Measurements from ENCODE around the gene DNM2. TPM values are rescaled to one million over a fixed set of nuclear protein-coding genes. Genes with fewer than 3 reads are reported as not detected.
A peak's percentile ranks its signal among the peaks of the same experiment; 100 is the strongest.
"Not testable (repeated sequence)": the region's sequence is repeated elsewhere in the genome, so short reads cannot be mapped to it uniquely, and the experiment has no call there.

The DNM2 gene
- 174 TPM for total RNA-seq

GRCh38 chr19:10717356-10718204 is at the start of gene DNM2:
DNM2 (plus strand) TSS chr19:10718079; CDS start chr19:10718243, 164 bp downstream.
- peak; percentile 89 to 100 (median 99) for DNase-seq (ENCODE audit: low read depth in 2 of 3, low spot score in 2 of 3)

GRCh38 chr19:10669246-10669645 is 48.6 kb upstream of the DNM2 start:
- DNase-seq (ENCODE audit: low read depth in 2 of 3, low spot score in 2 of 3), result no peak

GRCh38 chr19:10670182-10670581 is 47.7 kb upstream of the DNM2 start:
- no peak for DNase-seq (ENCODE audit: low read depth in 2 of 3, low spot score in 2 of 3)

- no peak for DNase-seq (ENCODE audit: low read depth in 2 of 3, low spot score in 2 of 3)
Measured at GRCh38 chr19:10670876-10671804, 46.7 kb upstream of the DNM2 start.

- DNase-seq (ENCODE audit: low read depth in 2 of 3, low spot score in 2 of 3), result not testable (repeated sequence)
Measured at GRCh38 chr19:10671922-10672321, 46.0 kb upstream of the DNM2 start.

- not testable (repeated sequence) for DNase-seq (ENCODE audit: low read depth in 2 of 3, low spot score in 2 of 3)
Measured at GRCh38 chr19:10675214-10675613, 42.7 kb upstream of the DNM2 start.

- DNase-seq (ENCODE audit: low read depth in 2 of 3, low spot score in 2 of 3), result no peak
Measured at GRCh38 chr19:10677751-10678150, 40.1 kb upstream of the DNM2 start.

- DNase-seq (ENCODE audit: low read depth in 2 of 3, low spot score in 2 of 3), result no peak
Measured at GRCh38 chr19:10678813-10679212, 39.1 kb upstream of the DNM2 start.

- DNase-seq (ENCODE audit: low read depth in 2 of 3, low spot score in 2 of 3), result no peak
Measured at GRCh38 chr19:10679743-10680142, 38.1 kb upstream of the DNM2 start.

- DNase-seq (ENCODE audit: low read depth in 2 of 3, low spot score in 2 of 3), result no peak
Measured at GRCh38 chr19:10680545-10681135, 37.2 kb upstream of the DNM2 start.

- DNase-seq (ENCODE audit: low read depth in 2 of 3, low spot score in 2 of 3), result no peak
Measured at GRCh38 chr19:10681658-10682057, 36.2 kb upstream of the DNM2 start.

GRCh38 chr19:10682397-10683063 is 35.3 kb upstream of the DNM2 start:
- no peak for DNase-seq (ENCODE audit: low read depth in 2 of 3, low spot score in 2 of 3)

GRCh38 chr19:10683064-10683426 is 34.8 kb upstream of the DNM2 start:
- DNase-seq (ENCODE audit: low read depth in 2 of 3, low spot score in 2 of 3), result no peak

- no peak for DNase-seq (ENCODE audit: low read depth in 2 of 3, low spot score in 2 of 3)
Measured at GRCh38 chr19:10683582-10683981, 34.3 kb upstream of the DNM2 start.

GRCh38 chr19:10685210-10685609 is 32.7 kb upstream of the DNM2 start:
- DNase-seq (ENCODE audit: low read depth in 2 of 3, low spot score in 2 of 3), result no peak

- DNase-seq (ENCODE audit: low read depth in 2 of 3, low spot score in 2 of 3), result no peak
Measured at GRCh38 chr19:10686193-10686592, 31.7 kb upstream of the DNM2 start.

- DNase-seq (ENCODE audit: low read depth in 2 of 3, low spot score in 2 of 3), result no peak
Measured at GRCh38 chr19:10686661-10687517, 31.0 kb upstream of the DNM2 start.

GRCh38 chr19:10687518-10688288 is 30.2 kb upstream of the DNM2 start:
- DNase-seq (ENCODE audit: low read depth in 2 of 3, low spot score in 2 of 3), result no peak
